ENCODE measurements around the gene DNAH1. TPM values are rescaled to one million over a fixed set of nuclear protein-coding genes. Genes with fewer than 3 reads are reported as not detected.

Gene DNAH1
- total RNA-seq: 6.7 and 9.2 TPM in 2 replicates

DNA sequence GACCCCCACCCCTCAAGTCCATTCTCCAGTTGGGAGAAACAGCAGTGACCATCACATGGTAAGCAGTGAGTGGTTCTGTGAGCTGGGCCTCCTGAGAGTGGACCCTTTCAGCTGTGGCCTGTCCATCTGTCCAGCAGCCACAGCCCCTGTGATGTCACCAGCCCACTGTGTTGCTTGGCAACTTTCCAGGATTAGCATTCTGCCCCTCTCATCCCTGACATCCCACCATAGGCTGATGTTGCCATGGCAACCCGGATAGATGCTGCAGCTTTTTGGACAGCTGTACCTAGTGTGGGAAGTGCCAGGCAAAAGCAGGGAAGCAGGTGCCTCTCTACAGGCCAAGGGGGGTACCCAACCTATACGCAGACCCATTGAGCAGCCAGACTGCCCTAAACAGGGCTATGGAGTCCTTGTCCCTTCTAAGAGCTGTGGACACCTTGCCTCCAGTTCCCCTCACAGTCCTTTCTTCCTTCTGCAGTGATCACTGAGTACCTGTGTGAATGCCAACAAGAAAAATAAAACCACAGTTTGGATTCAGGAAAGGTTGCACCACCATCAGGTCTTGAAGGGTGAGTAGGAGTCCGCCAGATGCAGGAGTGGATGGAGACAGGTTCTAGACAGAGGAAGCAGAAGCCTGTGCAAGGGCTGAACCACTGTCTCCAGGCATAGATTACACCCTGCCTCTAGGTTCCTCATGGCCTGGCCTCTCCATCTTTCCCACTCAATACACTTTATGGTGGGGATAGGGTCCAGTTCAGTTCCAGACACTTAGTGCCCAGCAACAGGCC lies at the start of gene DNAH1:
Gene DNAH1, plus strand, starts transcription at position 343 of the 788 bp plus-strand sequence. CDS start 6,124 bp downstream, outside the sequence.

DNA sequence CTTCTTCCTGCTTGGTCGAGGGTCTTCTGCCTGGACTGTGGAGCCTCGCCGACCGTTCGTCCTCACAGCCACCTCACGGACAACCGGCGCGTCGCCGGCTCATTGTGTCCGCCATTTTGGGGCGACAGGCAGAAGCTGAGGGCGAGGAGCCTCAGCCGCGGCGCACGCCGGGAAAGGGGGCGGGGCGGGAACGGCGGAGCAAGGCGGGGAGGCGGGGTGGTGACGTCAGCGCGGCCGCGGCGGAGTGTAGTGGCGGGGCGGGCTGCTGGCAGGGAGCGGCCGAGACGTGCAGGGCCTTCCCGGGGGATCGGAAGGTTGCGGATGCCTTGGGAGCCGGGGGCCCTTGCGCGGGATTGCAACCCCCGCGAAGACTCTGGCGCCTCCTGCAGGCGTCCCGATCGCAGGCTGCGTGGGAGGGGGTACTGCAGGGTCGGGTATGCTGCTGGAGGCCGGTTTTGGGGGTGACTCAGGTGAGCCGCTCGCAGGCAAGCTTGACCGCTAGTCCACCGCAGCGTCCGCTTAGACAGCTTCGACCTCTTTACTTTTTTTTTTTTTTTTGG lies 37.5 kb upstream of the DNAH1 start, which contains the start of gene WDR82:
Gene WDR82, minus strand, starts transcription at position 140 of the 560 bp plus-strand sequence. CDS start 288 bp downstream, outside the sequence.

DNA sequence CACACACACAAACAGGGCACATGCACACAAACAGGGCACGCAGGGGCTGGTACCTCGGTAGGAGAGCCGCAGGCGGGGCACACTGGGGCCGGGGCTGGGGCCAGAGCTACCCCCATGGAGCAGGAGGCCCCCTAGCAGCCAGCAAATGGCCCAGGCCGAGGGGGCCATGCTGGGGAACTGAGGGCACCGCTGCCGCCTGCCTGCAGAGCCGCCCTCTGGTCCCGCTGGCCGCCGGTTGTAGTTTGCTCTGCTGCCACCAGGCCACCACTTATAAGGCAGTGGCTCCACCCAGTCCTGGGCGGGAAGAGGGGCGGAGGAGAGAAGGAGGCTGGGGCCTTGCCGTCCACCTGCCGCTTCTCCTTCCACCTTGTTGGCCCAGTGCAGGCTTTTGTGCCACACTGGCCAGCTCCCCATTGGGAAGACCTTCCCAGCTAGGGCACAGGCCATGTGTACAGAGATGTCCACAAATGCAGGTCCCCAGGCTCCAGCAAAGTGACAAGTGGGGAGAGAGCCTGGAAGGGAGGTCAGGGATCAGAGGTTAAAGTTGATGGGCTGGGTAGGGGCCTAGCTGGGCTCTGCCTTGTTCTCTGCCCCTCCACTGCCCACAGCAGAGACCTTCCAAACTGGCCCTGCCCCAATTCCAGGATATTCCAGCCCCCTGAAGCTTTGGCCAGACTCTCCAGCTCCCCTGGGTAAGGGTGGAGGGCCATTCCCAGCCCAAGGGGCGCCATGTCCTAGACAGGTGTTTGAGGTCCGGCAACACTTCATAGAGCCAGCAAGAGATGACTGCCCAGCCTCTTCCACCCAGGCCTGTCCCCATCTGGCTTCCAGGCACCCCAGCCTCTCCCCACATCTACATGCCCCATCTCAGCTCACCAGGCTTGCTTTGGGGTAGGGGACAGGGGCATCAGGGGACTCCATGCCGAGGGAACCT lies 129.0 kb downstream of the DNAH1 start, which contains the start of gene SEMA3G:
Gene SEMA3G, minus strand, starts transcription at position 244 of the 934 bp plus-strand sequence. Its CDS starts 76 bp downstream, at position 168.

Small RNA genes within 50 kb of the gene (small RNA-seq; reads per million reads assigned to genes)
- gene MIR135A1 (not detected), gene MIRLET7G (1,230 reads per million, percentile 99 among the genes with 10 or more reads in this experiment)

Other genes with a start within 250 kb of the DNAH1 start
- 1.9 and 3.4 TPM in 2 replicates for gene POC1A, start 161.9 kb upstream of the DNAH1 start, total RNA-seq
- gene ALAS1, start 118.2 kb upstream of the DNAH1 start, total RNA-seq: 50.0 and 53.7 TPM in 2 replicates
- gene TLR9, start 90.7 kb upstream of the DNAH1 start, total RNA-seq: under 0.01 TPM in 1 of 2 replicates, not detected in the other
- 139 and 150 TPM in 2 replicates for gene TWF2, start 77.2 kb upstream of the DNAH1 start, total RNA-seq
- 40.3 and 46.7 TPM in 2 replicates for gene PPM1M, start 70.6 kb upstream of the DNAH1 start, total RNA-seq
- gene WDR82, start 37.7 kb upstream of the DNAH1 start, total RNA-seq: 57.6 and 73.3 TPM in 2 replicates
- gene GLYCTK, start 28.5 kb upstream of the DNAH1 start, total RNA-seq: 11.9 and 12.0 TPM in 2 replicates
- gene BAP1, start 93.7 kb downstream of the DNAH1 start, total RNA-seq: 59.6 and 69.4 TPM in 2 replicates
- gene PHF7, start 94.3 kb downstream of the DNAH1 start, total RNA-seq: 3.2 and 3.9 TPM in 2 replicates
- gene SEMA3G, start 128.8 kb downstream of the DNAH1 start, total RNA-seq: 0.85 and 0.97 TPM in 2 replicates
- gene TNNC1, start 137.7 kb downstream of the DNAH1 start, total RNA-seq: 3.1 and 5.5 TPM in 2 replicates
- 94.7 and 106 TPM in 2 replicates for gene NISCH, start 139.3 kb downstream of the DNAH1 start, total RNA-seq
- gene STAB1, start 179.0 kb downstream of the DNAH1 start, total RNA-seq: 0.73 and 1.1 TPM in 2 replicates
- 59.1 and 84.9 TPM in 2 replicates for gene NT5DC2, start 217.5 kb downstream of the DNAH1 start, total RNA-seq
- gene UQCC5, start 220.3 kb downstream of the DNAH1 start, total RNA-seq: 1.9 and 2.9 TPM in 2 replicates

Data from hair follicle dermal papilla cell (primary cell).